ENCODE results near the gene SUPT5H. TPM values are rescaled to one million over a fixed set of nuclear protein-coding genes. Genes with fewer than 3 reads are reported as not detected.

SUPT5H gene
- total and polyA plus RNA-seq, 2 of the 13 experiments (the other 11 are each of a cell fraction or from before 2014, with no cell fraction given), result 48.2 to 51.7 TPM

DNA sequence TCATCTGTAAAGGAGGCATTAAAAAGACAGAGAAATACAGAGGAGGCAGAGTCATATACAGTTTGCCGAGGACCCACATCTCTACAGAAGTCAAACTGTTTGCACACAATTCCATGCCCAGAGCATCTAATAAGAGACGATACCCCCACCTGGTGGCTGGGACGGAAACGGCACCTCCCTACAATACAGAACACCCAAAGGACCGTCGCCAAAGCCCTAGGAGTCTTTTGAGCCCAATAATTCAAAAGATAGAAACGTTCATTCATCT, 33.6 kb upstream of the SUPT5H start (continued):
- TF ChIP-seq ZFP1 (CRISPR knock-in tag; IDR thresholded peaks at IDR 0.05) (peak; percentile 29; the same call in 1 of the 2 replicates), FOXO1 (CRISPR knock-in tag; IDR thresholded peaks at IDR 0.05) (no peak), TP53 (CRISPR knock-in tag; conservative IDR thresholded peaks at IDR 0.05) (no peak; the same call in 1 of the 2 replicates), HOXA7 (CRISPR knock-in tag; IDR thresholded peaks at IDR 0.05) (no peak), ZSCAN12 (CRISPR knock-in tag; IDR thresholded peaks at IDR 0.05) (no peak), HNRNPL (IDR thresholded peaks at IDR 0.05; ENCODE audit: low read depth, low read length) (no peak), HNF4A (CRISPR knock-in tag; IDR thresholded peaks at IDR 0.05) (peak; percentile 47; the same call in 1 of the 2 replicates), ZNF530 (CRISPR knock-in tag; IDR thresholded peaks at IDR 0.05; ENCODE audit: low read depth) (no peak), SOX5 (CRISPR knock-in tag; IDR thresholded peaks at IDR 0.05; ENCODE audit: borderline replicate concordance) (no peak), ZSCAN25 (CRISPR knock-in tag; IDR thresholded peaks at IDR 0.05) (no peak), HNRNPK (IDR thresholded peaks at IDR 0.05; ENCODE audit: low read depth, low read length, poor library complexity, severe bottlenecking) (no peak), MIXL1 (CRISPR knock-in tag; IDR thresholded peaks at IDR 0.05) (no peak), TEAD2 (CRISPR knock-in tag; IDR thresholded peaks at IDR 0.05) (no peak), ZNF557 (CRISPR knock-in tag; IDR thresholded peaks at IDR 0.05) (peak; percentile 57; the same call in 1 of the 2 replicates), ZNF143 (CRISPR knock-in tag; IDR thresholded peaks at IDR 0.05) (no peak), RAD21 (CRISPR knock-in tag; IDR thresholded peaks at IDR 0.05) (peak; percentile 96), ZNF383 (CRISPR knock-in tag; IDR thresholded peaks at IDR 0.05; ENCODE audit: borderline replicate concordance) (no peak), ZNF598 (CRISPR knock-in tag; IDR thresholded peaks at IDR 0.05; ENCODE audit: borderline replicate concordance) (no peak), SPEN (CRISPR knock-in tag; IDR thresholded peaks at IDR 0.05; ENCODE audit: low read depth) (no peak; the same call in 1 of the 2 replicates), PHF5A (CRISPR knock-in tag; IDR thresholded peaks at IDR 0.05; ENCODE audit: low read depth, unreplicated experiment) (peak; percentile 60), STAG1 (CRISPR knock-in tag; IDR thresholded peaks at IDR 0.05) (peak; percentile 94)
- TF ChIP-seq, protein P1, sequence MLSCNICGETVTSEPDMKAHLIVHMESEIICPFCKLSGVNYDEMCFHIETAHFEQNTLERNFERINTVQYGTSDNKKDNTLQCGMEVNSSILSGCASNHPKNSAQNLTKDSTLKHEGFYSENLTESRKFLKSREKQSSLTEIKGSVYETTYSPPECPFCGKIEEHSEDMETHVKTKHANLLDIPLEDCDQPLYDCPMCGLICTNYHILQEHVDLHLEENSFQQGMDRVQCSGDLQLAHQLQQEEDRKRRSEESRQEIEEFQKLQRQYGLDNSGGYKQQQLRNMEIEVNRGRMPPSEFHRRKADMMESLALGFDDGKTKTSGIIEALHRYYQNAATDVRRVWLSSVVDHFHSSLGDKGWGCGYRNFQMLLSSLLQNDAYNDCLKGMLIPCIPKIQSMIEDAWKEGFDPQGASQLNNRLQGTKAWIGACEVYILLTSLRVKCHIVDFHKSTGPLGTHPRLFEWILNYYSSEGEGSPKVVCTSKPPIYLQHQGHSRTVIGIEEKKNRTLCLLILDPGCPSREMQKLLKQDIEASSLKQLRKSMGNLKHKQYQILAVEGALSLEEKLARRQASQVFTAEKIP (CRISPR knock-in tag; IDR thresholded peaks at IDR 0.05; ENCODE audit: borderline replicate concordance), result no peak
- TF ChIP-seq, protein P2, sequence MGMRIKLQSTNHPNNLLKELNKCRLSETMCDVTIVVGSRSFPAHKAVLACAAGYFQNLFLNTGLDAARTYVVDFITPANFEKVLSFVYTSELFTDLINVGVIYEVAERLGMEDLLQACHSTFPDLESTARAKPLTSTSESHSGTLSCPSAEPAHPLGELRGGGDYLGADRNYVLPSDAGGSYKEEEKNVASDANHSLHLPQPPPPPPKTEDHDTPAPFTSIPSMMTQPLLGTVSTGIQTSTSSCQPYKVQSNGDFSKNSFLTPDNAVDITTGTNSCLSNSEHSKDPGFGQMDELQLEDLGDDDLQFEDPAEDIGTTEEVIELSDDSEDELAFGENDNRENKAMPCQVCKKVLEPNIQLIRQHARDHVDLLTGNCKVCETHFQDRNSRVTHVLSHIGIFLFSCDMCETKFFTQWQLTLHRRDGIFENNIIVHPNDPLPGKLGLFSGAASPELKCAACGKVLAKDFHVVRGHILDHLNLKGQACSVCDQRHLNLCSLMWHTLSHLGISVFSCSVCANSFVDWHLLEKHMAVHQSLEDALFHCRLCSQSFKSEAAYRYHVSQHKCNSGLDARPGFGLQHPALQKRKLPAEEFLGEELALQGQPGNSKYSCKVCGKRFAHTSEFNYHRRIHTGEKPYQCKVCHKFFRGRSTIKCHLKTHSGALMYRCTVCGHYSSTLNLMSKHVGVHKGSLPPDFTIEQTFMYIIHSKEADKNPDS (CRISPR knock-in tag; IDR thresholded peaks at IDR 0.05), result no peak
- TF ChIP-seq, protein P3, sequence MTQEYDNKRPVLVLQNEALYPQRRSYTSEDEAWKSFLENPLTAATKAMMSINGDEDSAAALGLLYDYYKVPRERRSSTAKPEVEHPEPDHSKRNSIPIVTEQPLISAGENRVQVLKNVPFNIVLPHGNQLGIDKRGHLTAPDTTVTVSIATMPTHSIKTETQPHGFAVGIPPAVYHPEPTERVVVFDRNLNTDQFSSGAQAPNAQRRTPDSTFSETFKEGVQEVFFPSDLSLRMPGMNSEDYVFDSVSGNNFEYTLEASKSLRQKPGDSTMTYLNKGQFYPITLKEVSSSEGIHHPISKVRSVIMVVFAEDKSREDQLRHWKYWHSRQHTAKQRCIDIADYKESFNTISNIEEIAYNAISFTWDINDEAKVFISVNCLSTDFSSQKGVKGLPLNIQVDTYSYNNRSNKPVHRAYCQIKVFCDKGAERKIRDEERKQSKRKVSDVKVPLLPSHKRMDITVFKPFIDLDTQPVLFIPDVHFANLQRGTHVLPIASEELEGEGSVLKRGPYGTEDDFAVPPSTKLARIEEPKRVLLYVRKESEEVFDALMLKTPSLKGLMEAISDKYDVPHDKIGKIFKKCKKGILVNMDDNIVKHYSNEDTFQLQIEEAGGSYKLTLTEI (CRISPR knock-in tag; conservative IDR thresholded peaks at IDR 0.05), result no peak
- TF ChIP-seq, protein P4, sequence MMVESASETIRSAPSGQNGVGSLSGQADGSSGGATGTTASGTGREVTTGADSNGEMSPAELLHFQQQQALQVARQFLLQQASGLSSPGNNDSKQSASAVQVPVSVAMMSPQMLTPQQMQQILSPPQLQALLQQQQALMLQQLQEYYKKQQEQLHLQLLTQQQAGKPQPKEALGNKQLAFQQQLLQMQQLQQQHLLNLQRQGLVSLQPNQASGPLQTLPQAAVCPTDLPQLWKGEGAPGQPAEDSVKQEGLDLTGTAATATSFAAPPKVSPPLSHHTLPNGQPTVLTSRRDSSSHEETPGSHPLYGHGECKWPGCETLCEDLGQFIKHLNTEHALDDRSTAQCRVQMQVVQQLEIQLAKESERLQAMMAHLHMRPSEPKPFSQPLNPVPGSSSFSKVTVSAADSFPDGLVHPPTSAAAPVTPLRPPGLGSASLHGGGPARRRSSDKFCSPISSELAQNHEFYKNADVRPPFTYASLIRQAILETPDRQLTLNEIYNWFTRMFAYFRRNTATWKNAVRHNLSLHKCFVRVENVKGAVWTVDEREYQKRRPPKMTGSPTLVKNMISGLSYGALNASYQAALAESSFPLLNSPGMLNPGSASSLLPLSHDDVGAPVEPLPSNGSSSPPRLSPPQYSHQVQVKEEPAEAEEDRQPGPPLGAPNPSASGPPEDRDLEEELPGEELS (CRISPR knock-in tag; IDR thresholded peaks at IDR 0.05), result no peak
